IMR-90 (cell line): Measurements from ENCODE around the gene NFASC.

Experiments
- CTCF ChIP-seq: conservative IDR thresholded peaks from 2 replicates; pipeline ENCODE4 v1.5.1; 2012; ENCODE audit warnings: mild to moderate bottlenecking, low read depth, low read length, improper control_type of control experiment
- POLR2A ChIP-seq: IDR thresholded peaks from 2 replicates; pipeline ENCODE4 v1.6.1; 2012; ENCODE audit warnings: mild to moderate bottlenecking, low read depth, low read length

GRCh38 chr1:205037539-205037938 lies 166.9 kb downstream of the NFASC start:
- TF ChIP-seq CTCF (no peak), POLR2A (no peak)
